ENCODE results near the gene NDFIP2.

NDFIP2 gene

GRCh38 chr13:79439275-79439674 lies 41.7 kb upstream of the NDFIP2 start:
- no peak overlapping the region for H3K4me3 ChIP-seq (ENCODE audit: low read depth, low read length)
- TF ChIP-seq POLR2A (IDR thresholded peaks at IDR 0.05; ENCODE audit: extremely low read depth, insufficient read length) (no peak), CTCF (IDR thresholded peaks at IDR 0.05; ENCODE audit: low read depth, low read length) (no peak), MAX (IDR thresholded peaks at IDR 0.05; ENCODE audit: low read depth, low read length) (no peak), MYC (IDR thresholded peaks at IDR 0.05; ENCODE audit: low read depth, low read length) (no peak)
- DNase-seq (ENCODE audit: low read depth) = no peak

GRCh38 chr13:79440958-79441528 lies 39.9 kb upstream of the NDFIP2 start:
- no peak for DNase-seq (ENCODE audit: low read depth)
- no peak for TF ChIP-seq MAX (IDR thresholded peaks at IDR 0.05; ENCODE audit: low read depth, low read length)
- no peak for TF ChIP-seq CTCF (IDR thresholded peaks at IDR 0.05; ENCODE audit: low read depth, low read length)
- TF ChIP-seq MYC (IDR thresholded peaks at IDR 0.05; ENCODE audit: low read depth, low read length) = no peak
- TF ChIP-seq POLR2A (IDR thresholded peaks at IDR 0.05; ENCODE audit: extremely low read depth, insufficient read length) = no peak
- no peak overlapping the region for H3K4me3 ChIP-seq (ENCODE audit: low read depth, low read length)

GRCh38 chr13:79442221-79442620 lies 38.7 kb upstream of the NDFIP2 start:
- TF ChIP-seq MYC (IDR thresholded peaks at IDR 0.05; ENCODE audit: low read depth, low read length) (no peak), MAX (IDR thresholded peaks at IDR 0.05; ENCODE audit: low read depth, low read length) (no peak)
- no peak for DNase-seq (ENCODE audit: low read depth)
- no peak overlapping the region for H3K4me3 ChIP-seq (ENCODE audit: low read depth, low read length)

- TF ChIP-seq POLR2A (IDR thresholded peaks at IDR 0.05; ENCODE audit: extremely low read depth, insufficient read length) (no peak), CTCF (IDR thresholded peaks at IDR 0.05; ENCODE audit: low read depth, low read length) (no peak), MAX (IDR thresholded peaks at IDR 0.05; ENCODE audit: low read depth, low read length) (no peak), MYC (IDR thresholded peaks at IDR 0.05; ENCODE audit: low read depth, low read length) (no peak)
Measured at GRCh38 chr13:79442706-79443105, 38.2 kb upstream of the NDFIP2 start.

GRCh38 chr13:79445968-79446645 lies 34.8 kb upstream of the NDFIP2 start:
- DNase-seq (ENCODE audit: low read depth) = no peak
- no peak overlapping the region for H3K4me3 ChIP-seq (ENCODE audit: low read depth, low read length)
- TF ChIP-seq MYC (IDR thresholded peaks at IDR 0.05; ENCODE audit: low read depth, low read length) = no peak
- TF ChIP-seq CTCF (IDR thresholded peaks at IDR 0.05; ENCODE audit: low read depth, low read length) = no peak
- no peak for TF ChIP-seq POLR2A (IDR thresholded peaks at IDR 0.05; ENCODE audit: extremely low read depth, insufficient read length)
- TF ChIP-seq MAX (IDR thresholded peaks at IDR 0.05; ENCODE audit: low read depth, low read length) = no peak

More at GRCh38 chr13:79442706-79443105, 38.2 kb upstream of the NDFIP2 start:
- no peak for DNase-seq (ENCODE audit: low read depth)
- no peak overlapping the region for H3K4me3 ChIP-seq (ENCODE audit: low read depth, low read length)

- no peak for DNase-seq (ENCODE audit: low read depth)
- TF ChIP-seq MYC (IDR thresholded peaks at IDR 0.05; ENCODE audit: low read depth, low read length) (no peak), MAX (IDR thresholded peaks at IDR 0.05; ENCODE audit: low read depth, low read length) (no peak), POLR2A (IDR thresholded peaks at IDR 0.05; ENCODE audit: extremely low read depth, insufficient read length) (no peak), CTCF (IDR thresholded peaks at IDR 0.05; ENCODE audit: low read depth, low read length) (no peak)
Measured at GRCh38 chr13:79447141-79447540, 33.8 kb upstream of the NDFIP2 start.

More at GRCh38 chr13:79447141-79447540, 33.8 kb upstream of the NDFIP2 start:
- H3K4me3 ChIP-seq (ENCODE audit: low read depth, low read length) = no peak overlapping the region
